GM19438 (cell line): Measurements from ENCODE around the gene PTPA.
"Not testable (repeated sequence)": the region's sequence is repeated elsewhere in the genome, so short reads cannot be mapped to it uniquely, and the experiment has no call there.

ENCODE experiments used
- ATAC-seq: cut with Tn5 transposase; IDR thresholded peaks from one replicate; pipeline ENCODE4 v1.9.1; 2021; ENCODE audit warnings: low read depth; ENCODE audit not compliant: unreplicated experiment

Gene PTPA

GRCh38 chr9:129108805-129109536, 2.2 kb upstream of the PTPA start:
- ATAC-seq = no peak

GRCh38 chr9:129109537-129109903, 1.7 kb upstream of the PTPA start:
- ATAC-seq = no peak

- no peak for ATAC-seq
These were observed 1.1 kb upstream of the PTPA start for GRCh38 chr9:129109952-129110739.

- no peak for ATAC-seq
These were observed 425 bp downstream of the PTPA start for GRCh38 chr9:129111528-129112151.

GRCh38 chr9:129112526-129112925, 1.3 kb downstream of the PTPA start:
- ATAC-seq = not testable (repeated sequence)

GRCh38 chr9:129113645-129114304, 2.6 kb downstream of the PTPA start:
- ATAC-seq = no peak

- no peak for ATAC-seq
These were observed 7.6 kb downstream of the PTPA start for GRCh38 chr9:129118799-129119198.

GRCh38 chr9:129121483-129121882, 10.3 kb downstream of the PTPA start:
- ATAC-seq = no peak

- ATAC-seq = no peak
These were observed 10.9 kb downstream of the PTPA start for GRCh38 chr9:129122133-129122532.

- not testable (repeated sequence) for ATAC-seq
These were observed 11.8 kb downstream of the PTPA start for GRCh38 chr9:129122976-129123375.

GRCh38 chr9:129124506-129125069, 13.4 kb downstream of the PTPA start:
- ATAC-seq = no peak

- ATAC-seq = no peak
These were observed 14.3 kb downstream of the PTPA start for GRCh38 chr9:129125478-129125877.

- ATAC-seq = no peak
These were observed 15.8 kb downstream of the PTPA start for GRCh38 chr9:129126749-129127618.

GRCh38 chr9:129128689-129129088, 17.5 kb downstream of the PTPA start:
- no peak for ATAC-seq

GRCh38 chr9:129130271-129130670, 19.1 kb downstream of the PTPA start:
- not testable (repeated sequence) for ATAC-seq

GRCh38 chr9:129130791-129131190, 19.6 kb downstream of the PTPA start:
- no peak for ATAC-seq

- ATAC-seq = no peak
These were observed 20.3 kb downstream of the PTPA start for GRCh38 chr9:129131300-129132145.

- ATAC-seq = no peak
These were observed 21.9 kb downstream of the PTPA start for GRCh38 chr9:129133082-129133481.

- ATAC-seq = no peak
These were observed 24.3 kb downstream of the PTPA start for GRCh38 chr9:129135476-129135875.
